Endothelial cell of umbilical vein (primary cell): Measurements from ENCODE around the gene SLC16A4. TPM values are rescaled to one million over a fixed set of nuclear protein-coding genes. Genes with fewer than 3 reads are reported as not detected.

Source experiments
- BruUV-seq: library from RNA; stranded (reverse); fragments of 400-500 nt; replicated peaks from 2 replicates; lab custom pipeline; 2021; lab: Mats Ljungman, UMichigan
- CTCF ChIA-PET: fragments of 300-600, 350-600 bp; sonication (Branson Sonifier 250); formaldehyde crosslinking; loops from one replicate; lab custom pipeline; 2021; ENCODE audit warnings: antibody characterized with exemption, inconsistent platforms; lab: Charles Lee
- POLR2A ChIA-PET: fragments of 300-600, 350-600 bp; sonication (Branson Sonifier 250); formaldehyde crosslinking; loops from one replicate; lab custom pipeline; 2021; ENCODE audit warnings: antibody characterized with exemption, inconsistent platforms; lab: Charles Lee
- DNase-seq: peaks from one replicate; pipeline ENCODE4 v3.0.0-alpha.2; 2011; ENCODE audit warnings: low read depth, low spot score
- FAIRE-seq: peaks from 2 replicates; lab custom pipeline; 2011; peaks lifted over from hg19 to GRCh38; lab: Jason Lieb, UNC
- H2AFZ ChIP-seq: 2 replicates; pipeline ENCODE4 v1.6.0; 2012; ENCODE audit warnings: low read depth, low read length, control low read depth, inconsistent platforms
- H3K27ac ChIP-seq: 2 replicates; pipeline ENCODE4 v1.5.1; 2011; ENCODE audit warnings: low read depth, mild to moderate bottlenecking, control low read depth, low read length, moderate library complexity; ENCODE audit not compliant: insufficient read depth
- H3K27me3 ChIP-seq, 2 experiments: 2 replicates each; pipeline versions ENCODE4 v1.6.0 to v1.6.1; 2011; ENCODE audit warnings: low read length in 2 of 2, mixed read lengths in 1 of 2; ENCODE audit not compliant: control insufficient read depth in 2 of 2, insufficient read depth in 2 of 2
- H3K36me3 ChIP-seq, 2 experiments: 2 replicates in 1 of 2; 3 replicates in 1 of 2; pipeline ENCODE4 v1.5.1; 2011; ENCODE audit warnings: low read length in 2 of 2, mild to moderate bottlenecking in 1 of 2, moderate library complexity in 1 of 2; ENCODE audit not compliant: control insufficient read depth in 2 of 2, insufficient read depth in 2 of 2; ENCODE audit errors: extremely low read depth in 1 of 2
- H3K4me1 ChIP-seq: 3 replicates; pipeline ENCODE4 v1.5.1; 2011; ENCODE audit warnings: mild to moderate bottlenecking, low read length; ENCODE audit not compliant: control insufficient read depth, insufficient read depth; ENCODE audit errors: extremely low read depth
- H3K4me2 ChIP-seq: 2 replicates; pipeline ENCODE4 v1.6.1; 2011; ENCODE audit warnings: low read length, control low read depth, mixed read lengths; ENCODE audit not compliant: insufficient read depth
- H3K4me3 ChIP-seq, 3 experiments: fragments of 200-600 bp in 1 of 3; sonication (generic), shearing (Covaris generic) in 1 of 3; replicated peaks in 1 of 3; 2 replicates each; pipeline ENCODE4 v1.5.1; 2011 to 2016; ENCODE audit warnings: control low read depth in 3 of 3, low read length in 3 of 3, mild to moderate bottlenecking in 2 of 3, inconsistent platforms in 1 of 3, low read depth in 1 of 3, moderate library complexity in 1 of 3; ENCODE audit not compliant: insufficient read depth in 1 of 3
- H3K79me2 ChIP-seq: 2 replicates; pipeline ENCODE4 v1.6.0; 2012; ENCODE audit warnings: low read length, inconsistent platforms; ENCODE audit not compliant: control insufficient read depth, insufficient read depth
- H3K9ac ChIP-seq: replicated peaks from 2 replicates; pipeline ENCODE3; 2011; ENCODE audit warnings: low read length, control low read depth; ENCODE audit not compliant: insufficient read depth; ENCODE audit errors: extremely low read depth
- H3K9me1 ChIP-seq: replicated peaks from 3 replicates; pipeline ENCODE4 v1.6.0; 2011; ENCODE audit warnings: mild to moderate bottlenecking, low read length; ENCODE audit not compliant: control insufficient read depth, insufficient read depth; ENCODE audit errors: extremely low read depth
- H3K9me3 ChIP-seq: replicated peaks from 2 replicates; pipeline ENCODE4 v1.5.1; 2012; ENCODE audit warnings: low read length, inconsistent platforms; ENCODE audit not compliant: control insufficient read depth, insufficient read depth
- H4K20me1 ChIP-seq: replicated peaks from 2 replicates; pipeline ENCODE3; 2011; ENCODE audit warnings: mild to moderate bottlenecking, low read length; ENCODE audit not compliant: control insufficient read depth, insufficient read depth; ENCODE audit errors: extremely low read depth
- EZH2 ChIP-seq: IDR thresholded peaks from 2 replicates; pipeline ENCODE4 v1.6.1; 2012; ENCODE audit warnings: borderline replicate concordance, low read depth, mild to moderate bottlenecking, moderate library complexity, low read length, inconsistent platforms; ENCODE audit not compliant: severe bottlenecking
- FOS ChIP-seq: IDR thresholded peaks from 2 replicates; pipeline ENCODE4 v1.6.1; 2011; ENCODE audit warnings: mild to moderate bottlenecking, low read length, moderate library complexity, borderline replicate concordance; ENCODE audit not compliant: insufficient read depth
- MYC ChIP-seq: IDR thresholded peaks from one replicate; pipeline ENCODE4 v1.6.1; 2011; ENCODE audit warnings: mild to moderate bottlenecking, low read depth, low read length
- POLR2A ChIP-seq: IDR thresholded peaks from 2 replicates; pipeline ENCODE4 v1.6.1; 2012; ENCODE audit warnings: low read depth, mild to moderate bottlenecking, control low read depth, low read length
- dilution Hi-C: fragments of 300-500 bp; cut with MboI; formaldehyde crosslinking; loops from one replicate; pipeline ENCODE4 v1.15.0; 2019; ENCODE audit warnings: low sequenced_read_pairs; ENCODE audit not compliant: extremely low pct_ligation_motif_present
- intact Hi-C: fragments of 100-400 bp; cut with micrococcal nuclease; formaldehyde crosslinking; loops from one replicate; pipeline ENCODE4 v1.10.0; 2022
- polyA plus RNA-seq, 4 experiments: library from polyadenylated mRNA; depleted of rRNA in 3 of 4; stranded (reverse) in 3 of 4; unstranded in 1 of 4; fragments of >200 nt; gene quantifications; 2 replicates each; pipeline versions ENCODE4 v1.2.1 to v1.2.3, GENCODE V29; 2011 to 2012; ENCODE audit warnings: missing spikeins in 1 of 4
- total RNA-seq: library from RNA; stranded (reverse); gene quantifications from 2 replicates; pipeline ENCODE4 v1.2.3, GENCODE V29; 2021
- TF ChIP-seq, protein P1 (sequence below): IDR thresholded peaks from 2 replicates; pipeline ENCODE4 v1.6.1; 2011; ENCODE audit not compliant: insufficient read depth, insufficient read length

Gene SLC16A4
- total and polyA plus RNA-seq, 2 donors (not counting 3 experiments of a cell fraction or from before 2014, with no cell fraction given) = 2.8 to 7.2 TPM

DNA sequence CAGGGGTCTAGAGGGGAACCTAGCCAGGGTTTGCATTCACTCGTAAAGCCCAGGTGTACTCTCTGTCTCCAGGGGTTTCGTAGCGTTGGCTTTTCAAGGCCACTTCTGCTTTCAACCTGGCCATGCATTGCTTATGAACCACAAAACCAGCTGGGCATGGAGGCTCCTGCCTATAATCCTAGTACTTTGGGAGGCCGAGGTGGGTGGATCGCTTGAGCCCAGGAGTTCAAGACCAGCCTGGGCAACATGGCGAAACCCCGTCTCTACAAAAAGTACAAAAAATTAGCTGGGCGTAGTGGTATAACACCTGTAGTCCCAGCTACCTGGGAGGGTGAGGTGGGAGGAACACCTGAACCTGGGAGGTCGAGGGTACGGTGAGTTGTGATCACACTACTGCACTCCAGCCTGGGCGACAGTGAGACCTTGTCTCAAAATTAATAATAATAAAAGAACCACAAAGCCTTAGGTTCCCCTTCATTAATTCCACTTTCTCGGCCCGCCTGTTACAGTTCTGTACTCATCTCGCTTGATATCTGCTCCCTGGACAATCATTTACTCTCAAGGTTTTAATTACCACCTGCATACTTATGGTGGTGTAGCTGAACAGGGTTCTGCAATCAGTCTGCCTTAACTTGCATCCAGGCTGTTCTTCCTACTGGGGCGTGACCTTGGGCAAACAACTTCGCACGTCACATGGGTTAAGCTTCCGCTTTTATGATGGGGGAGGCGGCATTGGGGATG is 6.1 kb downstream of the SLC16A4 start:
- Histone ChIP-seq H3K4me3 (no peak overlapping the region), H3K4me2 (no peak overlapping the region), H3K27ac (no peak overlapping the region), H3K9me3 (no peaks in the 10 kb centered on the region), H3K9ac (no peak overlapping the region), H3K36me3 (peaks cover 0 to 2% of the 10 kb centered on the region in 2 experiments), H4K20me1 (no peaks in the 10 kb centered on the region), H3K79me2 (no peaks in the 10 kb centered on the region), H2AFZ (no peak overlapping the region), H3K4me1 (peaks cover 7% of the 10 kb centered on the region), H3K27me3 (no peaks in the 10 kb centered on the region), H3K9me1 (no peaks in the 10 kb centered on the region)
- CTCF ChIA-PET = no interaction called here
- no peak for TF ChIP-seq EZH2
- no peak for TF ChIP-seq FOS
- DNase-seq = no peak
- dilution Hi-C loops (no loop called here), intact Hi-C loops (loop anchor here (5.0 kb wide), 1 partner anchor 37 kb away; no protein-coding TSS in a partner anchor)
- POLR2A ChIA-PET = no interaction called here
- no TSS peak for BruUV-seq
- no peak for FAIRE-seq

DNA sequence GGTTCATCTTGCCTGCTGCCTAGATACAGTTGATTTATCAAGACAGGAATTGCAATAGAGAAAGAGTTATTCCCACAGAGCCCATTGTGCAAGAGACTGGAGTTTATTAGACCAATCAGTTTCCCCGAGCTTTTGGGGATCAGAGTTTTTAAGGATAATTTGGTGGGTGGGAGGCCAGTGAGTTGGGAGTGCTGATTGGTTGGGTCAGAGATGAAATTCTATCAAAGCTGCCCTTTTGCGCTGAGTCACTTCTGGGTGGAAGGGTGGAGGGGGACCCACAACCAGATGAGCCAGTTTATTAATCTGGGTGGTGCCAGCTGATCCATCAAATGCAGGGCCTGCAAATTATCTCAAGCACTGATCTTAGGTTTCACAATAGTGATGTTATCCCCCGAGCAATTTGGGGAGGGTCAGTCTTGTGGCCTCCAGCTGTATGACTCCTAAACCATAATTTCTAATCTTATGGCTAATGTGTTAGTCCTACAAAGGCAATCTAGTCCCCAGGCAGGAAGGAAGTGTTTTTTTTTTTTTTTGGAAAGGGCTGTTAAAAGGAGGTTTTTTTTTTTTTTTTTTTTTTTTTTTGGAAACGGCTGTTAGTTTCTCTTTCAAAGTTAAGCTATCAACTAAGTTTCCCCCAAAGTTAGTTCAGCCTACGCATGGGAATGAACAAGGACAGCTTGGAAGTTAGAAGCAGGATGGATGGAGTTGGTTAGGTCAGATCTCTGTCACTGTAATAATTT is 7.4 kb downstream of the SLC16A4 start:
- Histone ChIP-seq H3K36me3 (peaks cover 0 to 2% of the 10 kb centered on the region in 2 experiments), H3K4me1 (peaks cover 7% of the 10 kb centered on the region), H3K9ac (no peak overlapping the region), H2AFZ (no peak overlapping the region), H3K9me1 (no peaks in the 10 kb centered on the region), H3K27ac (no peak overlapping the region), H3K79me2 (no peaks in the 10 kb centered on the region), H3K27me3 (no peaks in the 10 kb centered on the region), H4K20me1 (no peaks in the 10 kb centered on the region), H3K4me2 (no peak overlapping the region), H3K4me3 (no peak overlapping the region), H3K9me3 (no peaks in the 10 kb centered on the region)
- FAIRE-seq = no peak
- POLR2A ChIA-PET = no interaction called here
- intact Hi-C loops (no loop called here), dilution Hi-C loops (no loop called here)
- no TSS peak for BruUV-seq
- TF ChIP-seq POLR2A (no peak), MYC (no peak), FOS (no peak), EZH2 (no peak)
- TF ChIP-seq, protein P1, sequence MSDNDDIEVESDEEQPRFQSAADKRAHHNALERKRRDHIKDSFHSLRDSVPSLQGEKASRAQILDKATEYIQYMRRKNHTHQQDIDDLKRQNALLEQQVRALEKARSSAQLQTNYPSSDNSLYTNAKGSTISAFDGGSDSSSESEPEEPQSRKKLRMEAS = no peak
- peak; percentile 1 for DNase-seq
- CTCF ChIA-PET = interaction anchor here (2.0 kb wide), 1 partner anchor 22 kb away, joined by 5 read pairs; no protein-coding TSS in a partner anchor
